GM23338 (cell line): ENCODE measurements around the gene SLC22A17. TPM values are rescaled to one million over a fixed set of nuclear protein-coding genes. Genes with fewer than 3 reads are reported as not detected.

Experiments used
- ATAC-seq: fragments of 200-7000 bp; cut with Tn5 transposase; 3 replicates; pipeline ENCODE4 v1.9.1; 2020
- DNase-seq: peaks from one replicate; pipeline ENCODE4 v3.0.0-alpha.2; 2015; ENCODE audit warnings: low spot score
- H2AFZ ChIP-seq: fragments of 200-600 bp; sonication (generic); 2 replicates; pipeline ENCODE4 v1.8.0; 2016; ENCODE audit warnings: antibody characterized with exemption, mild to moderate bottlenecking, moderate library complexity
- H3F3A ChIP-seq: fragments of 200-600 bp; sonication (generic); replicated peaks from 2 replicates; pipeline ENCODE4 v1.8.0; 2017; ENCODE audit warnings: antibody characterized with exemption, mixed run types, low read depth
- H3K27ac ChIP-seq: fragments of 200-600 bp; sonication (generic); 2 replicates; pipeline ENCODE4 v1.6.1; 2016; ENCODE audit warnings: low read depth
- H3K27me3 ChIP-seq: fragments of 200-600 bp; sonication (generic); 2 replicates; pipeline ENCODE4 v1.8.0; 2016; ENCODE audit warnings: mild to moderate bottlenecking, mixed run types, moderate library complexity; ENCODE audit not compliant: insufficient read depth
- H3K36me3 ChIP-seq: fragments of 200-600 bp; sonication (generic); 2 replicates; pipeline ENCODE4 v1.8.0; 2016; ENCODE audit warnings: mild to moderate bottlenecking; ENCODE audit not compliant: insufficient read depth
- H3K4me1 ChIP-seq: fragments of 200-600 bp; sonication (generic); 2 replicates; pipeline ENCODE4 v1.8.0; 2016; ENCODE audit warnings: mild to moderate bottlenecking, moderate library complexity; ENCODE audit not compliant: insufficient read depth
- H3K4me2 ChIP-seq: fragments of 200-600 bp; sonication (generic); 2 replicates; pipeline ENCODE4 v1.7.1; 2017; ENCODE audit warnings: mixed run types
- H3K4me3 ChIP-seq: fragments of 200-600 bp; sonication (generic); 2 replicates; pipeline ENCODE4 v1.6.1; 2016; ENCODE audit warnings: mixed run types
- H3K79me2 ChIP-seq: fragments of 200-600 bp; sonication (generic); replicated peaks from 2 replicates; pipeline ENCODE4 v1.8.0; 2017; ENCODE audit warnings: mild to moderate bottlenecking; ENCODE audit not compliant: insufficient read depth
- H3K9me2 ChIP-seq: fragments of 200-600 bp; sonication (generic); 2 replicates; pipeline ENCODE4 v1.8.0; 2017; ENCODE audit not compliant: insufficient read depth
- H4K20me1 ChIP-seq: fragments of 200-600 bp; sonication (generic); replicated peaks from 2 replicates; pipeline ENCODE4 v1.8.0; 2017; ENCODE audit warnings: mild to moderate bottlenecking; ENCODE audit not compliant: insufficient read depth
- H3K27ac Mint-ChIP-seq: 2 replicates; pipeline ENCODE4 v1.8.0; 2020; ENCODE audit warnings: inconsistent platforms, mild to moderate bottlenecking, moderate library complexity, mixed read lengths
- H3K27me3 Mint-ChIP-seq: 3 replicates; pipeline ENCODE4 v1.8.0; 2022; ENCODE audit warnings: low read depth, mild to moderate bottlenecking, moderate library complexity, mixed read lengths, inconsistent platforms; ENCODE audit not compliant: insufficient read depth, poor library complexity
- H3K36me3 Mint-ChIP-seq: 3 replicates; pipeline ENCODE4 v1.8.0; 2021; ENCODE audit warnings: low read depth, mild to moderate bottlenecking, inconsistent platforms, moderate library complexity, mixed read lengths
- H3K4me1 Mint-ChIP-seq: 3 replicates; pipeline ENCODE4 v1.8.0; 2020; ENCODE audit warnings: mild to moderate bottlenecking, inconsistent platforms, mixed read lengths
- H3K4me3 Mint-ChIP-seq: 3 replicates; pipeline ENCODE4 v1.8.0; 2021; ENCODE audit warnings: moderate library complexity, mild to moderate bottlenecking, inconsistent platforms, mixed read lengths
- H3K9me3 Mint-ChIP-seq: 3 replicates; pipeline ENCODE4 v1.8.0; 2020; ENCODE audit warnings: moderate library complexity, mild to moderate bottlenecking, inconsistent platforms, mixed read lengths
- CREB1 ChIP-seq: fragments of 250-450 bp; sonication (Bioruptor Pico); IDR thresholded peaks from 2 replicates; pipeline ENCODE4 v1.5.0; 2020; ENCODE audit warnings: low read depth, mild to moderate bottlenecking, moderate library complexity
- CTCF ChIP-seq, 2 experiments: fragments of 200-600 bp in 1 of 2; sonication (generic) in 1 of 2; conservative IDR thresholded peaks; 2 replicates each; pipeline versions ENCODE4 v1.5.1 to v1.6.1; 2016 to 2017; ENCODE audit warnings: antibody characterized with exemption in 2 of 2, low read depth in 2 of 2, mild to moderate bottlenecking in 2 of 2, moderate library complexity in 1 of 2
- ETS1 ChIP-seq: IDR thresholded peaks from 2 replicates; pipeline ENCODE4 v1.6.1; 2016; ENCODE audit warnings: antibody characterized with exemption
- EZH2 ChIP-seq: fragments of 200-600 bp; sonication (generic); IDR thresholded peaks from one replicate; pipeline ENCODE4 v1.8.0; 2017; ENCODE audit warnings: antibody characterized with exemption, mild to moderate bottlenecking, low read depth; ENCODE audit not compliant: unreplicated experiment
- EZH2phosphoT487 ChIP-seq: fragments of 200-600 bp; sonication (generic); IDR thresholded peaks from one replicate; pipeline ENCODE4 v1.8.1; 2018; ENCODE audit warnings: antibody characterized with exemption; ENCODE audit not compliant: unreplicated experiment
- JUNB ChIP-seq: IDR thresholded peaks from one replicate; pipeline ENCODE4 v1.6.1; 2016; ENCODE audit warnings: antibody characterized with exemption; ENCODE audit not compliant: unreplicated experiment
- NANOG ChIP-seq: IDR thresholded peaks from 2 replicates; pipeline ENCODE4 v1.6.1; 2016; ENCODE audit warnings: antibody characterized with exemption, borderline replicate concordance
- POLR2AphosphoS5 ChIP-seq: IDR thresholded peaks from 2 replicates; pipeline ENCODE4 v1.6.1; 2016; ENCODE audit warnings: antibody characterized with exemption, low read depth
- ZNF331 ChIP-seq: fragments of 250-450 bp; sonication (Bioruptor Pico); IDR thresholded peaks from 2 replicates; pipeline ENCODE4 v1.5.0; 2020; ENCODE audit warnings: low read depth, mild to moderate bottlenecking, moderate library complexity
- polyA plus RNA-seq: library from polyadenylated mRNA; unstranded; fragments of >200 nt; fragmentation: Nextera tagmentation; extraction: Ambion mirVana; gene quantifications from 2 replicates; pipeline ENCODE4 v1.2.1, GENCODE V29; 2016
- total RNA-seq: library from RNA; depleted of rRNA; stranded (reverse); fragments of >200 nt; shearing (Covaris generic); gene quantifications from 2 replicates; pipeline ENCODE4 v1.2.3, GENCODE V29; 2014
- TF ChIP-seq, protein P1 (sequence below): fragments of 250-450 bp; sonication (Bioruptor Pico); IDR thresholded peaks from 2 replicates; pipeline ENCODE4 v1.5.0; 2020; ENCODE audit warnings: mild to moderate bottlenecking, moderate library complexity

The SLC22A17 gene
- total and polyA plus RNA-seq, 2 experiments from 2014 or later = 28.6 to 56.6 TPM

DNA sequence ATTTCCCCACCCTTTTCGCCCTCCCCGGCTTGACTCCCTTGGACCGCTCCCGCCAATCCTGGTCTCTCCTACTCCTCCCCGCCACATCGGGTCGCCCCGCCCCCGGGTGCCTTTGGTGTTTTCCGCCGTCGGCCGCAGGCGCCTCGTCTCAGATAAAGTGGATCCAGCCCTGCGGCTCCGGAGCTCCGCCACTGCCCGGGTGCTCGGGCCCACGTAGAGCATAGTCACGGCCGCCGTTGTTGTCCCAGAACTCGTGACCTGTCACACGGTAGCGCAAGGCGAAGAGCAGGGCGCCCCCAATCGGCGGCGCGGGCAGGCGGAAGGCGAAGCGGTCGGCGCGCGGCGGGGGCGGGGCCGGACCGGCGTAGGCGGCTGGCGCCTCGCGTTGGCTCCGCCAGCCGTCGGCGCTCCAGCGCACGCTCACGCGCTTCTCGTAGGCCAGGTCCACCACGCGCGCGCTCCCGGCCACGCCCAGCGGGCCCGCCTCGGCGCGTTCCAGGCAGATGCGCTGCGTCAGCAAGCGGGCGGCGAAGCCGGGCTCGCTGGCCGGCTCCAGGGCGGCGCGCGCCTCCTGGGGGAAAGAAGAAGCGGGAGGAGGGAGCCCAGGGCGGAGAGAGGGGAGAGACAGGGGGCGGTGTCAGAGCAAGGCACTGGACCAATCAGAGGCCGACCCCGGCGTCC is 51.3 kb downstream of the SLC22A17 start:
- Mint-ChIP-seq H3K9me3 (no peaks in the 10 kb centered on the region; the same call in 2 of the 3 replicates), H3K36me3 (no peaks in the 10 kb centered on the region), H3K27ac (peak overlapping the region; percentile 97), H3K4me1 (peaks cover 13% of the 10 kb centered on the region), H3K4me3 (peak overlapping the region; percentile 94), H3K27me3 (peaks cover 54% of the 10 kb centered on the region)
- Histone ChIP-seq H3F3A (peaks cover 6% of the 10 kb centered on the region; the same call in 1 of the 2 replicates), H3K4me3 (peak overlapping the region; percentile 90), H4K20me1 (peaks cover 8% of the 10 kb centered on the region), H3K79me2 (no peaks in the 10 kb centered on the region), H2AFZ (no peak overlapping the region), H3K9me2 (no peaks in the 10 kb centered on the region), H3K36me3 (no peaks in the 10 kb centered on the region), H3K4me1 (peaks cover 19% of the 10 kb centered on the region), H3K27me3 (peaks cover 71% of the 10 kb centered on the region), H3K4me2 (peak overlapping the region; percentile 97), H3K27ac (peak overlapping the region; percentile 92; the same call in 1 of the 2 replicates)
- peak; percentile 97 for DNase-seq
- TF ChIP-seq CTCF (conservative IDR thresholded peaks at IDR 0.05; ENCODE audit: low read depth in 2 of 2) = peak; percentile 71 to 75
- no peak for TF ChIP-seq ETS1
- no peak for TF ChIP-seq POLR2AphosphoS5
- TF ChIP-seq EZH2phosphoT487 = no peak
- no peak for TF ChIP-seq EZH2
- TF ChIP-seq CREB1 = peak; percentile 77; the same call in 1 of the 2 replicates
- TF ChIP-seq, protein P1, sequence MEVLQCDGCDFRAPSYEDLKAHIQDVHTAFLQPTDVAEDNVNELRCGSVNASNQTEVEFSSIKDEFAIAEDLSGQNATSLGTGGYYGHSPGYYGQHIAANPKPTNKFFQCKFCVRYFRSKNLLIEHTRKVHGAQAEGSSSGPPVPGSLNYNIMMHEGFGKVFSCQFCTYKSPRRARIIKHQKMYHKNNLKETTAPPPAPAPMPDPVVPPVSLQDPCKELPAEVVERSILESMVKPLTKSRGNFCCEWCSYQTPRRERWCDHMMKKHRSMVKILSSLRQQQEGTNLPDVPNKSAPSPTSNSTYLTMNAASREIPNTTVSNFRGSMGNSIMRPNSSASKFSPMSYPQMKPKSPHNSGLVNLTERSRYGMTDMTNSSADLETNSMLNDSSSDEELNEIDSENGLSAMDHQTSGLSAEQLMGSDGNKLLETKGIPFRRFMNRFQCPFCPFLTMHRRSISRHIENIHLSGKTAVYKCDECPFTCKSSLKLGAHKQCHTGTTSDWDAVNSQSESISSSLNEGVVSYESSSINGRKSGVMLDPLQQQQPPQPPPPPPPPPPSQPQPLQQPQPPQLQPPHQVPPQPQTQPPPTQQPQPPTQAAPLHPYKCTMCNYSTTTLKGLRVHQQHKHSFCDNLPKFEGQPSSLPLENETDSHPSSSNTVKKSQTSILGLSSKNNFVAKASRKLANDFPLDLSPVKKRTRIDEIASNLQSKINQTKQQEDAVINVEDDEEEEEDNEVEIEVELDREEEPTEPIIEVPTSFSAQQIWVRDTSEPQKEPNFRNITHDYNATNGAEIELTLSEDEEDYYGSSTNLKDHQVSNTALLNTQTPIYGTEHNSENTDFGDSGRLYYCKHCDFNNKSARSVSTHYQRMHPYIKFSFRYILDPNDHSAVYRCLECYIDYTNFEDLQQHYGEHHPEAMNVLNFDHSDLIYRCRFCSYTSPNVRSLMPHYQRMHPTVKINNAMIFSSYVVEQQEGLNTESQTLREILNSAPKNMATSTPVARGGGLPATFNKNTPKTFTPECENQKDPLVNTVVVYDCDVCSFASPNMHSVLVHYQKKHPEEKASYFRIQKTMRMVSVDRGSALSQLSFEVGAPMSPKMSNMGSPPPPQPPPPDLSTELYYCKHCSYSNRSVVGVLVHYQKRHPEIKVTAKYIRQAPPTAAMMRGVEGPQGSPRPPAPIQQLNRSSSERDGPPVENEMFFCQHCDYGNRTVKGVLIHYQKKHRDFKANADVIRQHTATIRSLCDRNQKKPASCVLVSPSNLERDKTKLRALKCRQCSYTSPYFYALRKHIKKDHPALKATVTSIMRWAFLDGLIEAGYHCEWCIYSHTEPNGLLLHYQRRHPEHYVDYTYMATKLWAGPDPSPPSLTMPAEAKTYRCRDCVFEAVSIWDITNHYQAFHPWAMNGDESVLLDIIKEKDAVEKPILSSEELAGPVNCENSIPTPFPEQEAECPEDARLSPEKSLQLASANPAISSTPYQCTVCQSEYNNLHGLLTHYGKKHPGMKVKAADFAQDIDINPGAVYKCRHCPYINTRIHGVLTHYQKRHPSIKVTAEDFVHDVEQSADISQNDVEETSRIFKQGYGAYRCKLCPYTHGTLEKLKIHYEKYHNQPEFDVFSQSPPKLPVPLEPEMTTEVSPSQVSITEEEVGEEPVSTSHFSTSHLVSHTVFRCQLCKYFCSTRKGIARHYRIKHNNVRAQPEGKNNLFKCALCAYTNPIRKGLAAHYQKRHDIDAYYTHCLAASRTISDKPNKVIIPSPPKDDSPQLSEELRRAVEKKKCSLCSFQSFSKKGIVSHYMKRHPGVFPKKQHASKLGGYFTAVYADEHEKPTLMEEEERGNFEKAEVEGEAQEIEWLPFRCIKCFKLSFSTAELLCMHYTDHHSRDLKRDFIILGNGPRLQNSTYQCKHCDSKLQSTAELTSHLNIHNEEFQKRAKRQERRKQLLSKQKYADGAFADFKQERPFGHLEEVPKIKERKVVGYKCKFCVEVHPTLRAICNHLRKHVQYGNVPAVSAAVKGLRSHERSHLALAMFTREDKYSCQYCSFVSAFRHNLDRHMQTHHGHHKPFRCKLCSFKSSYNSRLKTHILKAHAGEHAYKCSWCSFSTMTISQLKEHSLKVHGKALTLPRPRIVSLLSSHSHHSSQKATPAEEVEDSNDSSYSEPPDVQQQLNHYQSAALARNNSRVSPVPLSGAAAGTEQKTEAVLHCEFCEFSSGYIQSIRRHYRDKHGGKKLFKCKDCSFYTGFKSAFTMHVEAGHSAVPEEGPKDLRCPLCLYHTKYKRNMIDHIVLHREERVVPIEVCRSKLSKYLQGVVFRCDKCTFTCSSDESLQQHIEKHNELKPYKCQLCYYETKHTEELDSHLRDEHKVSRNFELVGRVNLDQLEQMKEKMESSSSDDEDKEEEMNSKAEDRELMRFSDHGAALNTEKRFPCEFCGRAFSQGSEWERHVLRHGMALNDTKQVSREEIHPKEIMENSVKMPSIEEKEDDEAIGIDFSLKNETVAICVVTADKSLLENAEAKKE (CRISPR knock-in tag) = no peak
- no peak for TF ChIP-seq JUNB
- no peak for TF ChIP-seq NANOG
- TF ChIP-seq ZNF331 = no peak
- peak; percentile 83 for ATAC-seq
